Eye (tissue), 1 donor: Measurements from ENCODE around the gene ARHGAP28.

Experiments
- DNase-seq: peaks from one replicate; pipeline ENCODE4 v3.0.0-alpha.2; 2015

Gene ARHGAP28

DNA sequence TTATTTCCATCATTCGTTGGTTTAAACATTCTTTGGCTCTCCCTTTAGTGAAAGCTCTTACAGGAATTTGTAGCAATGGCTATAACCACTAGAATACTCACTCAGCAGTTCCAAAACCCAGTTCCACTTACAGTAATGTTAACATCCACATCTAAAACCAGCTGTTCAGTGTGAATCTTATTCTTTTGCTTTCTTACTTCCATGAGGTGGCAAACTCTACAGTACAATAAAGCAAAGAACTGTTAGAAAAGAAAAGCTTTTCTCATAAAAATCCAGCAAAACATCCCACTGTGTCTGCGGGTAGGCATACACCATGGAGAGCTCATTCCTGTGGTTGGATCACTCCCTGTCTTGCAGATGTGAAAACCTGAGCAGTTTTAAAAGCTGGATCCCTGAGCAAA is 147.1 kb downstream of the ARHGAP28 start:
- peak; percentile 41 for DNase-seq

DNA sequence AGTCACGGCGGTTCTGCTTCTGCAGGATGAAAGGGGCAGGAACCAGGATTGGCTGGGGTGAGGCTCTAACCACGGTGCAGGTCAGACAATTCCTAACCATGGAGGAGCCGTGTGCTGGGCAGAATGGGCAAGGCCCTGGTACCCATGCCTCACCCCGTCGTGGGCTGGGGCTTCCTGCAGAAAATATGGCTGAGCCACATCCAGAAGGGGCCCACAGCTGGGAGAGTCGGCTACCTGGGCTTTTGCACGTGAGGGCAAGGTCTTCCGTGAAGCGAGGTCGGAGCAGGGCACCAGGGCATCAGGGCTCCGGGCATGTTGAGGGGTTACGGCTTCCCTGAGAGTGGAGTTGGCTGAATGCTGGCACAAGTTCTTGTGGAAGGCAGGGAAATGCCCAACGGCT is 147.8 kb downstream of the ARHGAP28 start:
- no peak for DNase-seq

DNA sequence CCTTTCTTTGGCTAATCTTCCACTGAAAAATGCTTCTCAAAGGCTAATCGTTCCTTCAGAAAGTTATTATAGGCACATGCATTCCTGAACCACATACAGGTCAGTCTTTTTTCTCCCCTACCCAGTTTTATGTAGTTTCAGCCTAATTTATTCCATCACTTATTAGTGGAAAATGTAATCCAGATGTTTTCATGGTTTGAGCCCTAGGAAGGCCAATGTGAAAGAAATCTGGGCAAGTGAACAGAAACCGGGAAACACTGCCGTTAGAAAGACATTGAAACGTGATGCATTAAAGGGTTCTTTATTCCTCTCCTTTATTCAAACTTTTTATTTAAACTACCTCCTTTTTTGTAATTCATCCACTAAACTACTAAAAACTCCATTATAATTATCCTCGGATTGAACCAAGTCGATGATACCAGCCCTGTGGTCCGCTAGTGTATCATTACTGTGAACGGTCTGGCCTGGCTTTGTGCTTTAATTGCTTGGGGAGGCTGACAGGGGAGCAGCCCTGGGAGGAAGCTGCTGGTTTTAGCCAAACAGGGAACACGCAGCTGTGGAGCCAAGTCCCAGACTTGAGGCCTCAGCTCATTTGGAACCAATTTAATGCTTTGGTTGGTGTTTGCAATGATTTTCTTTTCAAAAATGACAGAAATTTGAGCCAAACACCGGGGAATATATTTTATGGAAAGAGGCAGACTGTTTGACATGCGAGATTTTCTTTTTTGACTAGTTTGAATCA is 149.2 kb downstream of the ARHGAP28 start:
- peak; percentile 71 for DNase-seq

- DNase-seq = no peak
Observed at GRCh38 chr18:6879508-6880195, 150.1 kb downstream of the ARHGAP28 start.

DNA sequence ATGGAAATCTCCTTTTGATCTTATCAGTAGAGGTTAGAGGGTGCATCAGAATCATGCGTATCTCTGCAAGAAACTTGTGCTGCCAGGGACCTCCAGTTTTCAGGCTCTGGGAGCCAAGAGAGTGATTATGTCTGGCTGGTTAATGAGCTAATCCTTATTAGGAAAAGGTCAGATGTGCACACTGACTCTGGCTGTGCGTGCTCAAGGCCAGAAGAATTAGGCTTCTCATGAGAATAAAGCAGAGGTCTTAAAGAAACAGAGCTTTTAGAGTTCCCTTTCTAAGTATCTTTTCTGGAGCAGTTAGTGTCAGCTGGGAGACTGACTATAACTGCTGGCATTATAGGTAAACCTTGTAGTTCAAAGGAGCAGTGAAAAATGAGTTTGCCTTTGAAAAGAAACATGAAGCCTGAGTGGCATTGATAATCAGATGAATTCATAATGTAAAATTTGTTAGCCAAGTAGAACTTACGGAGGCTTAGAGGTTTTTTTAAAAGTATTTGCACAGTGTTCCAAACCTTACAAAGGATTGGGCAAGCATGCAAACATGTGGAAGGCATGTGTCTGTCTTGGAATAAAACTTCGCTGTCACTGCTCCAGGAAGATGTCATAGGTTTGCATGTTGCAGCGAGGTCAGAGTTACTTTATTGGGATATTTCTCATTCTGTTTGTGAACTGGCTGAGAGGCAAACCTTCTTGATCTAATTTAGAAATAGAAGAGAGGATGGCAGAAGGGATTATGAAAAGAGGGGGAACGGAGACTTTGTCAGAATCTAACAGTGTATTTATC is 151.7 kb downstream of the ARHGAP28 start:
- peak; percentile 79 for DNase-seq

- no peak for DNase-seq
Observed at GRCh38 chr18:6882401-6882800, 152.9 kb downstream of the ARHGAP28 start.

- peak; percentile 39 for DNase-seq
Observed at GRCh38 chr18:6885006-6885481, 155.5 kb downstream of the ARHGAP28 start.

DNA sequence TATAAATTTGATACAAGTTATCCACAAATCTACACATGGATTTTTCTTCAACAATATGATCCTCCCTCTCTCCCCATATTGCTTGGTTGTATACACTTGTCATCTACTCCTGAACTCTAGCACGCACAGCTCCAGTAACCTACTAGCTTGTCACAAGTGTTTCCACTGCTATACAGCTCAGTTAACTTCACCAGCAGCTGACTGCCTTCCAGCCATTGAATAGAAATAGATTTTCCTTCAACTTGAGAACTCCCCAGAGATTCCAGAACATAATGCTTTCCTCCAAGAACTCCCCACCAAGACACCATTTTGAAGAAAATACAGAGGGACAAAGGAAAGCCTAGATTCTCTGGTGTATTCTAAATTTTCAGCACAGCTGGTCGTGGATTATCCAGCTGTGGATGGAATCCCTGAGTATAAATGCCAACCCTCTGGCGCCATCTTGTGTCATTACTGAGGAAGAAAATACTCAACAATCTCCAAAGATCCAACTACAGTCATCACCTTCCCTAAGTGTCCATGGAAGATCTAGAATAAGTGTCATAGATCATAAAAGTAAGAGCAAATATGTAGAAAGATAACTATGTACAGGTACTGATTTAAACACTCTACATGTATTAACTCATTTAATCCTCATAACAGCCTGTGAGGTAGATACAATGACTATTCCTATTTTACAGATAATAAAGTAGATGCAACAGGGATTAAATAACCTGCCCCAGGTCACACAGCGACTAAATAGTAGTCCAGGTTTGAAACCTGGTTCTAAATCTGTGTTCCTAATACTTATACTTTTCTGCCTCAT is 156.7 kb downstream of the ARHGAP28 start:
- peak; percentile 93 for DNase-seq

DNA sequence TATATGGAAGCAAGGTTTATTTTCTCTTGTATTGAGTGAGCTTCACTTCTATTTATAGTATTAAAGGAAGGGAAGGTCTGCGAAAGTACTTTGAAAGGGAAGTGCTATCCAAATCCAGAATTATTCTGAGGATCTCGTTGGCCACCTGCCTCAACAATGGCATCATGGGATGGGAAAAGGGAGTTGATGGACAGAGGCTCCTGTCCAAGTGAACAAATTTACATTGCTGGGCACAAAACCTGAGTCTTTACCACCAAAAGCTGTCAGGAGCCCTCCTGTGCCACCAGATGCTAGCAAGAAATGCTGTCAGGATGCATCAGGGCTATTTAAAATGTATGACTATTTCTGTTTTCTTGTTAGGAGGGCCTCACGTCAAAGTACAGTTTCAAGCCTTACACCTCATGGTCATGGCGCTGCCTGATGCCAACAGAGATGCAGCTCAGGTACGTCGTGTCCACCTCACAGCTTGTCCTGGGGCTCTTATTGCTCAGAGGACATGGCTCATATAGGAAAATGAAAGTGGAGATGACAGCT is 157.3 kb downstream of the ARHGAP28 start:
- no peak for DNase-seq

GRCh38 chr18:6891788-6892187 is 162.3 kb downstream of the ARHGAP28 start:
- DNase-seq = no peak

DNA sequence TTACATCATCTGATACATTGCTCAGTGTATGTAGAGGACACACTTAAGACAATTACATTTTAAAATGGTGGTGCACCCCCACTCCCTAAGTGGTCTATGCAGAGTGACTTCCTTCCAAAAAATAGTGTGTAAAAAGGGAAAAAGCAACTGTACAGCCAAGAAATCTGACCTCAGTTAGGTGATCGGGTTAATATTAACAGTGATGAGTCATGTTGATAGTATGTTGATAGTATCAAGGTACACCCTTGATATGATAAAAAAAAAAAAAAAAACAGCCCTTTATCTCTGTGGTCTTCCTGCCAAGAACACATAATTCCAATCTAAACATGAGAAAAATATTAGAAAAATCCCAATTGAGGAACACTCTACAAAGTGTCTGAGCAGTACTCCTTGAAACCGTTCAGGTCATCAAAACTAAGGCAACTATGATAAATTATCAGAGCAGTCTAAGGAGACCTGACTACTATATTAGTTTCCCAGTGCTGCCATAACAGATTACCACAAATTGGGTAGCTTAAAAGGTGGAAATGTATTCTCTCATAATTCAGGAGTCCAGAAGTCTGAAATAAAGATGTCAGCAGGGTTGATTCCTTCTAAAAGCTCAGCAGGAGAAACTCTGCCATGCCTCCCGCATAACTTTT is 171.9 kb downstream of the ARHGAP28 start:
- DNase-seq = no peak

- DNase-seq = no peak
Observed at GRCh38 chr18:6917072-6917471, 187.6 kb downstream of the ARHGAP28 start.

DNA sequence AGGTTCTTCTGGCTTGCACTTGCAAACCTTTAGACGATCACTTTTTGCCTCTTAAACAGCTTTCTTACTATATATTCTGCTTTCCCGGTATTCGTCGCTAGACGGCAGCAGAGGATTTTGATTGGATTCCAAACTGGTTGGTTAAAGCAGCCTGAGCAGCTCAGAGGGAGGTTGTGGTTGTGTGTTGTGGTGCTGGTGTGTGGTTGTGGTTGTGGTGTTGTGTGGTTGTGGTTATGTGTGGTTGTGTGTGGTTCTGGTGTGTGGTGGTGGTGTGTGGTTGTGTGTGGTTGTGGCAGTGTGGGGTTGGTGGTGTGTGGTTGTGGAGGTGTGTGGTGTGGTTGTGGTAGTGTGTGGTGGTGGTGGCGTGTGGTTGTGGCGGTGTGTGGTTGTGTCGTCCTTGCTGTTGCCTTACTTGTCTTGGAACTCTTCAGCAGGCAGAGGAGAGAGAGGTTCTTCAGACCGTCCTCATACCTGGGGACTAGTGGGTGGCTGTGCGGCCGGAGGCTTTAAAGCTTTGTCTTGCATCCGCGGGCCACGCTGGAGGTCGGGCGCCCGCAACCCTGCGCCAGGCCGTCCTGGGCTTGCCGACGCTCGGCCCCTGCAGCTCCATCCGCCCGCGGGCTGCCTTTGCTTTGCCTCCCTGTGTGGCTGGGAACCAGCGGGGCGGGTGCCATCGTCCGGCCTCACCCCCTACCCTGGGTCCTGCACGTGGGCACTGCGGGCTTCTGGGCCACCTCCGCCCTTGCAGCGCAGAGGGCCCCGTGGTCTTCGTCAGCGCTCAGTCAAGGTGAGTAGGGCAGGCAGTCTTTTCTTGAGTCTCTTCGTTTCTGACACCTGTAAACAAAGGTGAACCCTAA is 190.8 kb downstream of the ARHGAP28 start:
- peak; percentile 92 for DNase-seq

DNA sequence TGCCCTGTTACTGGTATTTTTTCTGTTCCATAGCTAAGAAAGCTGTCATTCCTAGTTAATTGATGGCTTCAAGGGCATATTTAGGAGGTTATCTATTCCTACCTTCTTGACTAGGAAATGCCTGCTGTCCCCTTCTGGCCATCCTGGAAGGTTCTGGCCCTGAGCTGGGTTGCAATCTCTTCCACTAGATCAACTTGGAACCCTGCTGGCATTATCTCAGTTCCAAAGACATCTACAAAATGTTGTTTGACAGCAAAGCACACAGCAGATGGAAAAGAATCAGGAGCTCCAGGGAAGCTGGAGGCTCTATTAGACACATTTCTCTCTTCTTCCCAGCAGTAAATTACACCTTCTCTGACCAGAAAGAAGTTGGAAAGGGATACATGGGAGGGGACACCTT is 192.1 kb downstream of the ARHGAP28 start:
- peak; percentile 46 for DNase-seq

DNA sequence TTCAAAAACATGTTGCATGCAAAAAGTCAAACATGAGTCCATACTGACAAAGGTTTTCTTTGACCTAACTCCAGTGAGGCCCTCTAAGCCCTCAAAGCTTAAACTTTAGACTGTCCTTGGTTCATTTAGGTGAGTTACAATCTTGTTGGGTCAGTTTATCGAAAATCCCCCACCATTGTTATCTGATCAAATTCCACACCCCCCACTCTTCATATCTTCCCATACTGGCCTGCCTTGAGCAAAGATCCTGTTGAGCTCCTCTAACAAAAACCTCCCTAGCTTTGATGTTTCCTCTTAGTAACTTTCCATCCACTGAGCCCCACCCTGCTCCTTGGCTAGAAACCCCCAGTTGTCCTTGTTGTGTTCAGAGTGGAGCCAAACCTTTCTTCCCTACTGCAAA is 193.7 kb downstream of the ARHGAP28 start:
- DNase-seq = no peak

GRCh38 chr18:6927153-6927552 is 197.6 kb downstream of the ARHGAP28 start:
- no peak for DNase-seq

- no peak for DNase-seq
Observed at GRCh38 chr18:6928359-6928758, 198.8 kb downstream of the ARHGAP28 start.

- no peak for DNase-seq
Observed at GRCh38 chr18:6929370-6930102, 200.0 kb downstream of the ARHGAP28 start.

GRCh38 chr18:6934859-6935258 is 205.3 kb downstream of the ARHGAP28 start:
- DNase-seq = no peak

DNA sequence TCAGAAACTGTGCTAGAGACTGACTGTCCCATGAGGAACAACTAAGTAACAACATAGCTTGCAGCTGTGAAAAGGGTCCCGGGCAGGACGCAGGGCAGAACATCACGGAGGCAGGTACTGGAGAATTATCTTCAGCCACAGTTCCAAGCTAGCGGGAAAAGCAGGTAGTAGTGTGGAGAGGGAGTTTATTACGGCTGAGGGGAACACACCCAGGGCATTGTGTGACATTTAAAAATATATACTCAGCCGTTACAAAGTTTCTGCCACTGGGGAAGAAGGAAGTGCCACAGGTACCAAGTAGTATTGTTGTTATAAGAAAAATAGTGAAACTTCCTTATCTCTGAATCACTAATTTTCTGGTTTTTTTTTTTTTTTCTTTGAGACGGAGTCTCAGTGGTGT is 208.5 kb downstream of the ARHGAP28 start:
- DNase-seq = no peak
